Activated T-cell treated with anti-CD3 and anti-CD28 coated beads for 24 hours (primary cell): Measurements from ENCODE around the gene ZCCHC3.
A peak's percentile ranks its signal among the peaks of the same experiment; 100 is the strongest.

Experiments
- DNase-seq: peaks from one replicate; pipeline ENCODE4 v3.0.0-alpha.2; 2020; ENCODE audit warnings: low read depth

The ZCCHC3 gene

DNA sequence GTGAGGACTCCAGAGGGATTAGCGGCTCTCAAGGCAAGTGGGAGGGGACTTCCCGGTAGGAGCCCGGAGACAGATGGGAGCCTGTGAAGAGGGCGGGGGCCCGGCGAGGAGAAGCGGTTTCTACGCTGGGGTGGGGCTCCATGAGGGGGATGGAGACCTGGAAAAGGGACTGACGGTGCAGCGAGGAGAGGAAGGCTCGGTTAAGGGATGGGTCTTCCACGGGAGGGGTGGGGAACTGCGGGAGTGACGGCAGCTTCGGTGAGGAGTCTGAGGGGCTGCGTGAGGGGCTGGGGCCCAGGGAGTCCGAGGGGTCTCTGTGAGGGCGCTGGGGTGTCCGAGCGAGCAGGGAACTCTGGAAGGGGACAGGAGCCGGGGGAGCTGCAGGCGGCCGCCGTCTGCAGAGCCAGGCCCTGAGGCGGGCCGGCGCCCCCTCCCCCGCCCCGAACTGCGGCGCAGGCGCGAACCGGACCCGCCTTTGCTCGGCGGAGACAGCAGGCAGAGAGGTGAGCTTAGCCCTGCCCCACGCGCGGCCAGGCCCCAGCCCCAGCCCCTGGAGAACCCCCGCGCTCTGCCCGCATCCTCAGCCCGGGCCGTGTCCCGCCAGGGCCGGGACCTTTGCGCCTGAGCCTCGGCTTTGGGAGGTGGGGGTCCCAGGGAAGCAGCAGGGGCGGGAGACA lies 49.4 kb downstream of the ZCCHC3 start, which contains the start of gene NRSN2:
TSS of gene NRSN2 (plus strand) at position 472 of the 677 bp plus-strand sequence. CDS start 2,533 bp downstream, outside the sequence.
- no peak for DNase-seq

DNA sequence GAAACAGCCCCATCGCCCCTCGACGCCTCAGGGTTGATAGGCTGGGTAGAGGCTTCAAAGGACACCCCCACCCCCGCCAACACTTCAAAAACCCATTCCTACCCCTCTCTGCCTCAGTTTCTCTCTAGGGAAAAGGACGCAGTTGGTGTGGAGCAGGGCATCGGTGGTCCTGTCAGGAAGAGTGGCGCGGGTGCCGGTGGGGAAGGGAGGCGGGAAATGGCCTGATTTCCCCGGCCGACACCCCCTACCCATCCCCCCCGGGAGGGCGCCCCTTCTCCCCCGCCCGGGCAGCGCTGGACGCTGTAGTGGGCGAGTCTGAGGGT lies 49.9 kb downstream of the ZCCHC3 start:
- DNase-seq, result no peak

- DNase-seq, result peak; percentile 63
Observed at GRCh38 chr20:347640-348484, 50.5 kb downstream of the ZCCHC3 start.

GRCh38 chr20:348972-349841 lies 51.8 kb downstream of the ZCCHC3 start:
- DNase-seq, result no peak
